CD4-positive, alpha-beta T cell treated with Interleukin-6 for 4 hours (primary cell): Measurements from ENCODE around the gene EHMT1.
"Not testable (repeated sequence)": the region's sequence is repeated elsewhere in the genome, so short reads cannot be mapped to it uniquely, and the experiment has no call there.

ENCODE experiments used
- DNase-seq: peaks from one replicate; pipeline ENCODE4 v3.0.0-alpha.2; 2020; ENCODE audit warnings: mixed read lengths

The EHMT1 gene

DNA sequence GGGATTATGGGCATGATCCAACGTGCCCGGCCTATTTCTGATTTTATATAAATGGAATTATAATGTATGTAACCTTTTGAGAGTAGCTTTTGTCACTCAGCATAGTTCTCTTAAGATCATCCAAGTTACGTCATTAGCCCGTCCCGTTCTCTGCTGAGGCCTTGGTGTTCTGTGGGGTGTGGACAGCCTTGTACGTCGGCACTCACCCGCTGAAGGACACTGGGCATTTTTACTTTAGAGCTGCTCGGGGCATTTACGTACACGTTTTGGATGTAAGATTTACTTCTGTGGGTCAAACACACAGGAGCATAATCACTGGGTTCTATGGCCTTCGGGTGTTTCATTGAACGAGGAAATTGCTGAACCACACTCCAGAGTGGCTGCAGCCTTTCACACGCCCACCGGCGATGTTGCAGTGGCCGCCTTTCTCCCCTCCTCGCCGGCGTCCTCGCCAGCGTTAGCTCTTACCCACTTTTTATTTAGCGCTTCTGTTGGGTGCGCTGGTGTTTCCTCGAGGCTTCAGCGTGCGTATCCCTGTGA, 101.8 kb downstream of the EHMT1 start:
- no peak for DNase-seq

GRCh38 chr9:137721479-137721878, 102.7 kb downstream of the EHMT1 start:
- peak; percentile 36 for DNase-seq

DNA sequence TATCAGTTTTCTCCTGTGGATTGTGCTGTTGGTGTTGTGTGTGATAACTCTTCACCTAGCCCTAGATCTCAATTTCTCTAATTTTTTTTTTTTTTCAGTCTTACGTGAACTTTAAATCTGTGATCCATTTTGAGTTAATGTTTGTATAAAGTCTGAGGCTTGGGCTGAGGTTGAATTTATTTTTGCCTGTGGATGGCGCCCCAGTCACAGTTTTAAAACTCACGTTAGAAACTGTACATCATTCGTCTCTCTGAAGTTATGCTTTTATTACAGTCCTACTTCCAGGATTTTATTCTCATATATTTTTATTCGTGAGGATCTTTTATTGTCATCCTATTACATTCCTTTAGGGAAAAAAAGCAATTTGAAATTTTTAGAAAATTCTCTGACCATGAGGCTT, 103.1 kb downstream of the EHMT1 start:
- DNase-seq = peak; percentile 52

GRCh38 chr9:137722481-137722880, 103.7 kb downstream of the EHMT1 start:
- DNase-seq = peak; percentile 36

- peak; percentile 53 for DNase-seq
Observed at GRCh38 chr9:137723356-137723755, 104.6 kb downstream of the EHMT1 start.

GRCh38 chr9:137723783-137724445, 105.1 kb downstream of the EHMT1 start:
- DNase-seq = peak; percentile 45

GRCh38 chr9:137724818-137725240, 106.0 kb downstream of the EHMT1 start:
- DNase-seq = no peak

DNA sequence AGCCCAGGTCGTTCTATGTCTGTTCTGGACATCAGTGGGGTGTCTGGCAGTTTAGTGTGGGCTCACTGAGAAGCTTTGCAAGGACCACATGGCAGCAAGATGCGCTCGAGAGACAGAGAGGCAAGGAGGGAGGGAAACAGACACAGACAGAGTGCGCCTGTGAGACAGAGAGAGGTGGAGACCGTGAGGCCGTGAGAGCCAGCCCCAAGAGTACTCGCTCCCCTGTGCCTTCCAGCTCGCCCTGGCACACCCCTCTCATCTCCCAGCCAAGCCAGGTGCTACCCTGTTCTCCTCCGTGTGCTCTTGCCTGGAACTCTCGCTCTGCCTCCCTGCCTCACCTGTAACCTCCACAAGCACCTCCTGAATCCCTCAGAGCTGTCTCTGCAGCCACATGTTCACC, 106.8 kb downstream of the EHMT1 start:
- DNase-seq = no peak

- DNase-seq = not testable (repeated sequence)
Observed at GRCh38 chr9:137726336-137726735, 107.5 kb downstream of the EHMT1 start.

GRCh38 chr9:137726764-137727163, 108.0 kb downstream of the EHMT1 start:
- DNase-seq = no peak

GRCh38 chr9:137727716-137728115, 108.9 kb downstream of the EHMT1 start:
- no peak for DNase-seq

- DNase-seq = no peak
Observed at GRCh38 chr9:137728444-137729311, 109.9 kb downstream of the EHMT1 start.

GRCh38 chr9:137731216-137731946, 112.6 kb downstream of the EHMT1 start:
- no peak for DNase-seq

- no peak for DNase-seq
Observed at GRCh38 chr9:137731947-137732813, 113.4 kb downstream of the EHMT1 start.

- no peak for DNase-seq
Observed at GRCh38 chr9:137733429-137733828, 114.6 kb downstream of the EHMT1 start.

DNA sequence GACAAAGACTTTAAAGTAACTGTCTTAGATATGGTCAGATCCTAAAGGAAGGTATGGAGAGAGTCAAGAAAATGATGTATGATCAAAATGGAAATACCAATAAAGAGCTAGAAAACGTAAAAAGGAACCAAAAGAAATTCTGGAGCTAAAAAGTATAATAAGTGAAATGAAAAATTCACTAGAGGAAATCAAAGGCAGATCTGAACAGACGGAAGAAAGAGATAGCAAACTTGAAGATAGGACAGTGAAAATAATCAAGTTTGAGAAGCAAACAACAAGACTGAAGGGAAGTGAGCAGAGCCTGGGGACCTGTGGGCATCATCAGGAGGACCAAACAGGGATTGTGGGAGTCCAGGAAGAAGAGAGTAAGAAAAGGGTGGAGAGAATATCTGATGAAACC, 115.4 kb downstream of the EHMT1 start:
- DNase-seq = no peak

DNA sequence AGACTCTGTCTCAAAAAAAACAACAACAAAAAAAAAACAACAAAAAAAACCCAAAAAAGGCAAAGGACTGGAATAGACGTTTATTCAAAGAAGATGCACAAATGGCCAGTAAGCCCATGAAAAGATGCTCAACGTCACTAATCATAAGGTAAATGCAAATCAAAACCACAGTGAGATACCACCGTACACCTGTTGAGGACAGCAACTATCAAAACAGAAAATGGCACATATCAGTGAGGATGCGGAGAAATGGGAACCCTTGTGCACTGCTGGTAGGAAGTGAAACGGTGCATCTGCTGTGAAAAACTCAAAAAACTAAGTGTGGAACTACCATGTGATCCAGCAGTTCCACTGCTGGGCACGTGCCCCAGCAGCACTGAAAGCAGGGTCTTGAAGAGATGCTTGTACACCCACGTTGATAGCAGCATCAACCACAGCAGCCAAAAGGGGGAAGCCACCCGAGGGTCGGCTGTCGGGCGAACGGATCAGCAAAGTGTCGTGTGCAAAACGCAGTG, 119.4 kb downstream of the EHMT1 start:
- not testable (repeated sequence) for DNase-seq

DNA sequence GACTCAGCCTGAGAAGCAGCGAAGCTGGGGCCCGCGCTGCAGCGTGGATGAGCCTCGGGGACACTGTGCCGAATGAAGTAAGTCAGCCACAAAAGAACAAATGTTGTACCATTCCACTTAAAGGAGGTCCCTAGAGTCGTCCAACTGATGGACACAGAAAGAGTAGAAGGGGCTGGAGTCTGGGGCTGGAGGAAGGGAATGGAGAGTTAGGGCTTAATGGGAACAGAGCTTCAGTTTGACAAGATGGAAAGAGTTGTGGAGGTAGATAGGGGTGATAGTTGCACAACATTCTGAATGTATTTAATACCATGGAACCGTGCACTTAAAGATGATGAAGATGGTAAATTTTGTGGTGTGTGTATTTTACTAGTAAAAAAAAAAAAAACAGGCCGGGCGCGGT, 119.9 kb downstream of the EHMT1 start:
- no peak for DNase-seq

DNA sequence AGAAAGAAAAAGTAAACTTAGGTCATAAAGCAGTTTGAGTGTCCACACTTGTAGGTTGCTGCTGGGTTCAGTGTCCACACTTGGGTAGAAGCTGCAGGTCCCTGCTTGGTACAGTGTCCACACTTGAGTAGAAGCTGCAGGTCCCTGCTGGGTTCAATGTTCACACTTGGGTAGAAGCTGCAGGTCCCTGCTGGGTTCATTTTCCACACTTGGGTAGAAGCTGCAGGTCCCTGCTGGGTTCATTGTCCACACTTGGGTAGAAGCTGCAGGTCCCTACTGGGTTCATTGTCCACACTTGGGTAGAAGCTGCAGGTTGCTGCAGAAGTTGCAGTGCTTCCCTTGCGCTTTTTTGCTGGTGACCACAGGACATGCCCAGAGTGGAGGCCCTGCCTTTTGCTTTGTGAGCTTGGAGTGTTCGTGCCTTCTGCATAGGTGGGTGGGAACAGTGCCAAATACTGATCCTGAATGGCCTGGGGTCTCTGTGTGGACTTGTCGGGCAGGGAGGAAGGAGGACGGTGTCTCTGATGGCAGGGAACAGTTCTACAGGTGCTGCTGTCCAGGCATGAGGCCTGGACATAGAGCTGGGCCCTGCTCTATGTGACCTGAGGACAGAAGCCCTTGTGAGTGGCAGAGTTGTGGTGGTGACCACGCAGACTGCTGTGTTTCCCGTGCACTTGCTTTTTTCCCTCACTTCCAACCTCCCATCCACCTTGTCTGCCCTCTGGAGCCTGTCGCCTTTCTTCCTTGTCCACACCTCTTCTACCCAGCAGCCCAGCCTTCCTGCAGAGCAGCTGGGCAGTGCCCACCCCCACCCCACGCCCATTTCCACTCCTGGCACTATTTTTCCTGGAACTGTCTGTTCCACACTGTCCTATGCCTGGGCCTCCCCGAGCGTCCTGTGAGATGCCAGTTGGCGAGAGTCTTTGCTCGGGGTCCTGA, 120.8 kb downstream of the EHMT1 start:
- no peak for DNase-seq

DNA sequence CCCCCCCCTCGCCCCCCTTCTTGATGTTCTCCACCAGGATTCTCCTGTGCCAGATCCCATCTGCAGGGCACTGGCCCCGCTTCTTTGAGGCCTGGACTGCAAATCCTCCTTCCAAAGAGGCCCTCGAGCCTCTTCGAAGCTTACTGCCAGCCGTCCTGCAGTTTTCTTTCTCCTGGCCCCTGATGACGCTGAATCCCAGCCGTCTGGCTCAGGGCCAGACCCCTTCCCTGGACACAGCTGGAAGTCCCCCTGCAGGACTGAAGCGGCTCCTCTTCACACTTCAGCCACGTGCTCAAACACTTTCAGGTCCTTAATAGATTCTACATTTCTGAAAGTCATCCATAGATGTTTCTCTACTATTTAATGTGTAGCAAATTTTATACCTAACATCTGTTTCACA, 121.5 kb downstream of the EHMT1 start:
- DNase-seq = no peak

GRCh38 chr9:137741330-137741729, 122.5 kb downstream of the EHMT1 start:
- no peak for DNase-seq
